HG03354 (cell line): Measurements from ENCODE around the gene MLLT3.

Source experiments
- ATAC-seq: cut with Tn5 transposase; IDR thresholded peaks from one replicate; pipeline ENCODE4 v1.9.1; 2021; ENCODE audit warnings: mild to moderate bottlenecking; ENCODE audit not compliant: unreplicated experiment, poor library complexity, severe bottlenecking

MLLT3 gene

DNA sequence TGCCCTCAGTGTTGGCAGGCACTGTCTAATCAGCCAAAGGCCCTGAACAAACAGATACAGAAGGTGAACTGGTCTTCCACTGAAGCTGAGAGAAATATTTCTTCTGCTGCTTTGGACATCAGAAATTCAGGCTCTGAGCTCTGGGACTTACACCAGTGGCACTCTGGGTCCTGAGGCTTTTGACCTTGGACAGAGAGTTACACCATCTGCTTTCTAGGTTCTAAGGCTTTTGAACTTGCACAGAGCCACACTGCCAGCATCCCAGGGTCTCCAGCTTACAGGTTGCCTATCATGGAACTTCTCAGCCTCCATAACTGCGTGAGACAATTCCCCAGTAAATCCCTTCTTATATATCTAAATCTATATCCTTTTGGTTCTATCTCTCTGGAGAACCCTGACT is 326.7 kb downstream of the MLLT3 start:
- no peak for ATAC-seq

DNA sequence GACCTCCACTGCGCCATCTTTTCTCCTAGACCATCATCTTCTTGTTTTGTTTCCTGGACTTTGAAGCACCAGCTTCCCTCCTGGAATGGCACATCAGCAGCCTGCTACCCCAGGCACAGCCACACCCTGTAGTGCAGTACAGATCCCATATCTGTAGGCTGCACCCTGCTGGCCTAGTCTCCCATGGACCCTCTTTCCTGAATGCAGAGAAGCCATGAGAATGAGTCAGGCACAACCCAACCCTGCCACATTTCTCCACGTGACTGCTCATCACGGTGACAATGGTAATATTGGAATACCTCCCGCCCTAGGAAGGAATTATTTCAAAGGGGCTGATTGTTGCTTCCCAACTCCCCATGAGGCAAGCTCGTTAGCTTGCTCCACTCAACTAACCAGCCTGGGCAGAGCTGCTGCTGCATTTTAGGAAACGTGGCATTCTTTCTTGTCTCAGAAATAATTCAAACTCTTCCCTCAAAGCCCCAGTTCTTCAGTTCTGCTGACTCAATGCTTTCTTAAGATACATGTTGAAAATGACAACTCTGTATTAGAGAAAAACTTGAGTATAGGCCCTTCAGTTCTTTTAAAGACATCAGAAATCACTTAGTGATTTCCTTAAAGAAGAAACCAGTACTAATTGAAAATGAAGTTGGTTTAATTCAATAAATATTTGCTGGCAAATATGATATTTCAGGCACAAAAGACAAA is 328.1 kb downstream of the MLLT3 start:
- no peak for ATAC-seq

DNA sequence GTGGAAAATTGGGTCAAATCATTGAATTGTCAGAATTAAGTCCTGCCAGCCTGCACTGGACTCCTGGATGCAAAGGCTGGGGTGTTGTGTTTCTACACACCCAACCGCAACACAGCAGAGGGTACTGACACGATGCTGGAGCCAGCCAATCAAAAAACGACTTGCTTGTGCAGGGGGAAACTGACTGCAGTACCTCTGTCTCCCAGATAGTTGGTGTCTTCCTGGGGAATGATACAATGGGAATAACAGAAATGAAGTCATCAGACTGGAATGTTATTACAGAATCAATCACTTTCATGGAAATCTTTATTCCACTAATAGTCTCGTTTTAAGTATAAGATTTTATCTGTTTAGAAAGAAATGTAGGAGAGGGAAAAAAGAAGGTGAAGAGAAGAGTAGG is 330.3 kb downstream of the MLLT3 start:
- no peak for ATAC-seq
